Renal cortex interstitium (tissue), 15 donors: Measurements from ENCODE around the gene SLC25A25. TPM values are rescaled to one million over a fixed set of nuclear protein-coding genes. Genes with fewer than 3 reads are reported as not detected.
"Not testable (repeated sequence)": the region's sequence is repeated elsewhere in the genome, so short reads cannot be mapped to it uniquely, and the experiment has no call there.

Source experiments
- DNase-seq, 11 donors: peaks; one replicate each; pipeline ENCODE4 v3.0.0-alpha.2; 2013; ENCODE audit warnings: low read depth in 9 of 11, low spot score in 4 of 11; ENCODE audit errors: extremely low read depth in 1 of 11
- long read RNA-seq, 16 experiments: transcript quantifications; one replicate each; lab custom pipeline, GENCODE V29; 2026
- polyA plus RNA-seq, 3 donors: library from polyadenylated mRNA; unstranded; fragments of 120-200 nt; gene quantifications; one replicate each; pipeline ENCODE4 v1.2.1, GENCODE V29; 2013; ENCODE audit not compliant: insufficient read length in 3 of 3

SLC25A25 gene
- 10 to 100 TPM; 13.0 to 14.9 (median 13.2) TPM for polyA plus RNA-seq
- long read RNA-seq, donor 1, partial matches to known transcripts = 6 of 9 reads
- long read RNA-seq, donor 1, other reads (novel, unspliced or antisense) = 0 of 9 reads
- long read RNA-seq, donor 2 = 0 reads
- long read RNA-seq, donor 3, transcript SLC25A25-203 (10 exons, 3,431 nt) = major isoform, 7 of 9 reads
- long read RNA-seq, donor 3, partial matches to known transcripts = 0 of 9 reads
- long read RNA-seq, donor 3, other reads (novel, unspliced or antisense) = 0 of 9 reads
- long read RNA-seq, donor 4, partial matches to known transcripts = 0 of 3 reads
- long read RNA-seq, donor 4, other reads (novel, unspliced or antisense) = 0 of 3 reads
- long read RNA-seq, donor 5 = 0 reads
- long read RNA-seq, donor 6, partial matches to known transcripts = 16 of 29 reads
- long read RNA-seq, donor 6, other reads (novel, unspliced or antisense) = 9 of 29 reads
- long read RNA-seq, donor 7, transcript SLC25A25-203 (10 exons, 3,431 nt) = major isoform, 5 of 8 reads
- long read RNA-seq, donor 7, partial matches to known transcripts = 0 of 8 reads
- long read RNA-seq, donor 7, other reads (novel, unspliced or antisense) = 0 of 8 reads
- long read RNA-seq, donor 8, partial matches to known transcripts = 19 of 22 reads
- long read RNA-seq, donor 8, other reads (novel, unspliced or antisense) = 0 of 22 reads
- long read RNA-seq, donor 9, partial matches to known transcripts = 0 of 5 reads
- long read RNA-seq, donor 9, other reads (novel, unspliced or antisense) = 0 of 5 reads
- long read RNA-seq, donor 10, partial matches to known transcripts = 0 of 2 reads
- long read RNA-seq, donor 10, other reads (novel, unspliced or antisense) = 0 of 2 reads
- long read RNA-seq, donor 11, partial matches to known transcripts = 6 of 11 reads
- long read RNA-seq, donor 11, other reads (novel, unspliced or antisense) = 0 of 11 reads
- long read RNA-seq, donor 12, partial matches to known transcripts = 0 of 1 reads
- long read RNA-seq, donor 12, other reads (novel, unspliced or antisense) = 0 of 1 reads
- long read RNA-seq, donor 13 = 0 reads
- long read RNA-seq, donor 14, partial matches to known transcripts = 0 of 1 reads
- long read RNA-seq, donor 14, other reads (novel, unspliced or antisense) = 0 of 1 reads
- long read RNA-seq, donor 15, partial matches to known transcripts = 0 of 2 reads
- long read RNA-seq, donor 15, other reads (novel, unspliced or antisense) = 0 of 2 reads
- long read RNA-seq, donor 16, partial matches to known transcripts = 189 of 220 reads
- long read RNA-seq, donor 16, other reads (novel, unspliced or antisense) = 28 of 220 reads

GRCh38 chr9:128067645-128068385 is at the start of gene SLC25A25:
Gene SLC25A25 (plus strand): TSS chr9:128068232. CDS start chr9:128068320, 88 bp downstream.
- DNase-seq = peak; percentile 95 to 99 (median 98)

- no peak for DNase-seq
These were observed 47.3 kb upstream of the SLC25A25 start for GRCh38 chr9:128020692-128021091.

- DNase-seq = no peak
These were observed 46.9 kb upstream of the SLC25A25 start for GRCh38 chr9:128021098-128021497.

GRCh38 chr9:128022886-128023285 is 45.1 kb upstream of the SLC25A25 start:
- no peak for DNase-seq

- not testable (repeated sequence) for DNase-seq
These were observed 44.4 kb upstream of the SLC25A25 start for GRCh38 chr9:128023671-128024070.

GRCh38 chr9:128024761-128025308 is 43.2 kb upstream of the SLC25A25 start:
- DNase-seq = no peak

- no peak for DNase-seq
These were observed 42.3 kb upstream of the SLC25A25 start for GRCh38 chr9:128025736-128026135.

- DNase-seq = no peak
These were observed 41.7 kb upstream of the SLC25A25 start for GRCh38 chr9:128026255-128026772.

- DNase-seq = no peak
These were observed 41.1 kb upstream of the SLC25A25 start for GRCh38 chr9:128026773-128027541.

GRCh38 chr9:128027705-128028104 is 40.3 kb upstream of the SLC25A25 start:
- DNase-seq = no peak

GRCh38 chr9:128033609-128034008 is 34.4 kb upstream of the SLC25A25 start:
- DNase-seq = no peak

GRCh38 chr9:128034821-128035652 is 33.0 kb upstream of the SLC25A25 start:
- peak in 5 of 11 donors; percentile 46 to 63 (median 59) for DNase-seq

- not testable (repeated sequence) for DNase-seq
These were observed 31.5 kb upstream of the SLC25A25 start for GRCh38 chr9:128036522-128036921.

- not testable (repeated sequence) for DNase-seq
These were observed 27.2 kb upstream of the SLC25A25 start for GRCh38 chr9:128040783-128041182.

- no peak for DNase-seq
These were observed 26.0 kb upstream of the SLC25A25 start for GRCh38 chr9:128042043-128042442.

- DNase-seq = no peak
These were observed 24.6 kb upstream of the SLC25A25 start for GRCh38 chr9:128043467-128043868.
